ENCODE measurements around the gene KIAA0513. TPM values are rescaled to one million over a fixed set of nuclear protein-coding genes. Genes with fewer than 3 reads are reported as not detected.
A peak's percentile ranks its signal among the peaks of the same experiment; 100 is the strongest.

The KIAA0513 gene
- total RNA-seq, 4 donors from 2014 or later, result 17.7 to 52.0 (median 23.9) TPM

DNA sequence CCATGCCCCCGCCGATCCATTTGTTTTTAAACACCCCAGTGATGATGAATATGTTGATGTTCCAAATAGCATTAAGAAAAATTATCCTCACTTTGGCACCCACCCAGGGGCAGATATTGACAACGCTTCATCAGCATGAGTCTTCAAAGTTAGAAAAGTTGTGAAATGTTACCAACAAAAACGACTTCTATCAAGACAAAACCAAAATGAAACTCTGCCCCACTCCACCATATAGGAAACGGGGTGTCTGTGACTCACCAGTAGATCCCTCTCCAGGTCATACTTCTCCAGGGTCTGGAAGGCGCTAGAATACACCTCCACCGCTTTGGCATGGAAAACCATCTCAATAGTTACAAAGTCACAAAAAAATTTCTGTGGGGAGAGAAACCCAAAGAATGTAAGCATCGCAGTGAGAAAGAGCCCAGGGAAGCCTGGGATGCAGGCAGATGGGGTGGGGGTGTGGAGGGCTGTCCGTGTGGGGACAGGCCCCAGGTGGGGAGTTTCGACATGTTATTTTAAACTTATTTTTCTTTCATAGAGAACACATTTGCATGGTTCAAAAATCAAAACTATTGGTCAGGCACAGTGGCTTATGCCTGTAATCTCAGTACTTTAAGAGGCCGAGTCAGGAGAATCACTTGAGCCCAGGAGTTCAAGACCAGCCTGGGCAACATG is 74.5 kb downstream of the KIAA0513 start:
- TF ChIP-seq, protein P1, sequence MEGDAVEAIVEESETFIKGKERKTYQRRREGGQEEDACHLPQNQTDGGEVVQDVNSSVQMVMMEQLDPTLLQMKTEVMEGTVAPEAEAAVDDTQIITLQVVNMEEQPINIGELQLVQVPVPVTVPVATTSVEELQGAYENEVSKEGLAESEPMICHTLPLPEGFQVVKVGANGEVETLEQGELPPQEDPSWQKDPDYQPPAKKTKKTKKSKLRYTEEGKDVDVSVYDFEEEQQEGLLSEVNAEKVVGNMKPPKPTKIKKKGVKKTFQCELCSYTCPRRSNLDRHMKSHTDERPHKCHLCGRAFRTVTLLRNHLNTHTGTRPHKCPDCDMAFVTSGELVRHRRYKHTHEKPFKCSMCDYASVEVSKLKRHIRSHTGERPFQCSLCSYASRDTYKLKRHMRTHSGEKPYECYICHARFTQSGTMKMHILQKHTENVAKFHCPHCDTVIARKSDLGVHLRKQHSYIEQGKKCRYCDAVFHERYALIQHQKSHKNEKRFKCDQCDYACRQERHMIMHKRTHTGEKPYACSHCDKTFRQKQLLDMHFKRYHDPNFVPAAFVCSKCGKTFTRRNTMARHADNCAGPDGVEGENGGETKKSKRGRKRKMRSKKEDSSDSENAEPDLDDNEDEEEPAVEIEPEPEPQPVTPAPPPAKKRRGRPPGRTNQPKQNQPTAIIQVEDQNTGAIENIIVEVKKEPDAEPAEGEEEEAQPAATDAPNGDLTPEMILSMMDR (IDR thresholded peaks at IDR 0.05), result no peak
- no peak for TF ChIP-seq POLR2A (IDR thresholded peaks at IDR 0.05)
- H3K4me3 ChIP-seq, result no peak overlapping the region
- no peaks in the 10 kb centered on the region for H3K36me3 ChIP-seq

DNA sequence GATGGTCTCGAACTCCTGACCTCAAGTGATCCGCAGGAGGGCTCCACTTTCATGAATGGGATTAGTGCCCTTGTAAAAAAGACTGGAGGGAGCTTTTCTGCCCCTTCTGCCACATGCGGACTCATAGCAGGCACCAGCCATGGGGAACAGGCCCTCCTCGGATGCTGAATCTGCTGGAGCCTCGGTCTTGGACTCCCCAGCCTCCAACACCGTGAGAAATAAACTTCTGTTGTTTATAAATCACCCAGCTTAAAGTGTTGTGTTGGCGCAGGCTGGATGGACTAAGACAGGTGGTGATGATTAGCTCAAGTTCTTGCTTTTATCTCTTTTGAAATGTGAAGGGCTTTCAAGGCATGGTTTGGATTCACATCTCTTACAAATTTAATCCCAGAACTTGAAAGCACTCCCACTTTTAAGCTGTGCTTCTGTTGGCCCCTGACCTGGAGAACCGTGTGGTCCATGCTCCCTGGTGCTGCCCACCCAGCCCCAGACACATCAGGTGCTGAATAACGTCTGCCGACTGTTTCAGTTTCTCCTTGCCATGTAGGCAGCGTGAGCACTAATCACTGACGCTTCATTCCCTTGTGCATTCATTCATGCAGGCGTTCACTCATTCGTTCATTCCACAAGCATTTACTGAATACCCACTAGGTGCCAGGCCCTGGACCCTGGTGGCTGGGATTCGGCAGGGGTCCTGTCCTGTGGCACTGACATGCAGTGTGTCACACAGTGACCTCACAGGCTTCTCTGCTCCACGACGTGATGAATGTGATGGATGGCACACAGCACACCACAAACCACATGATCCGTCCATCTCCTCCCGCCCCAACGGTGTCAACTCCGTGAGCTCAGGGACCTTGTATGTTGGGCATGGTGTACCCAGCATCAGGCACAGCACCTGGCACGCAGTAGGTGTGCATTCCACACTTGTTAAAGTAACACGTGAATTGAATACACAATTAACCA is 75.8 kb downstream of the KIAA0513 start:
- H3K9me3 ChIP-seq, result no peaks in the 10 kb centered on the region
- H3K27me3 ChIP-seq, result no peaks in the 10 kb centered on the region
- DNase-seq, result peak in 1 of 3 donors; percentile 35
- TF ChIP-seq POLR2A (IDR thresholded peaks at IDR 0.05), result no peak
- TF ChIP-seq, protein P1 (IDR thresholded peaks at IDR 0.05), result no peak
- no peak overlapping the region for H3K4me3 ChIP-seq
- H3K4me1 ChIP-seq, result peaks cover 0 to 11% (median 4%) of the 10 kb centered on the region in 4 donors
- H3K36me3 ChIP-seq, result no peaks in the 10 kb centered on the region
- H3K27ac ChIP-seq, result no peak overlapping the region

More for the DNA sequence above, 74.5 kb downstream of the KIAA0513 start:
- H3K27ac ChIP-seq, result no peak overlapping the region
- H3K9me3 ChIP-seq, result no peaks in the 10 kb centered on the region
- peaks cover 0 to 11% (median 4%) of the 10 kb centered on the region in 4 donors for H3K4me1 ChIP-seq
- H3K27me3 ChIP-seq, result no peaks in the 10 kb centered on the region
- no peak for DNase-seq

DNA sequence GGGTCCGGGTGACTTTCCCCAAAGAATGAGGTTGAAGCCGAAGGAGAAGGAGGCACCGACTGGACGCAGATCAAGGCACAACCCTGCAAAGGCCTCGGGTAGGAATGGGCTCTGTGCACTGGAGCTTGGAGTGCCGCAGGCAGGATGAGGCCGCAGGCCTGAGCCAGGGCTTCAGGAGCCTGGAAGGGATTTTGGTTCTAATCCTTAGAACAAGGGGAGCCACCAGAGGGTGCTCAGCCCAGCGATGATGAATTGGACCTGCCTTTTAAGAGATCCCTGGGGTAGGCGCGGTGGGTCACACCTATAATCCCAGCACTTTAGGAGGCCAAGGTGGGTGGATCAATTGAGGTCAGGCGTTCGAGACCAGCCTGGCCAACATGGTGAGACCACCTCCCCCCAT is 76.6 kb downstream of the KIAA0513 start:
- no peaks in the 10 kb centered on the region for H3K36me3 ChIP-seq
- peaks cover 0 to 11% (median 4%) of the 10 kb centered on the region in 4 donors for H3K4me1 ChIP-seq
- H3K4me3 ChIP-seq, result no peak overlapping the region
- TF ChIP-seq, protein P1 (IDR thresholded peaks at IDR 0.05), result no peak
- TF ChIP-seq POLR2A (IDR thresholded peaks at IDR 0.05), result no peak
- no peaks in the 10 kb centered on the region for H3K9me3 ChIP-seq
- H3K27ac ChIP-seq, result peak overlapping the region in 1 of 4 donors; percentile 46
- DNase-seq, result no peak
- no peaks in the 10 kb centered on the region for H3K27me3 ChIP-seq

DNA sequence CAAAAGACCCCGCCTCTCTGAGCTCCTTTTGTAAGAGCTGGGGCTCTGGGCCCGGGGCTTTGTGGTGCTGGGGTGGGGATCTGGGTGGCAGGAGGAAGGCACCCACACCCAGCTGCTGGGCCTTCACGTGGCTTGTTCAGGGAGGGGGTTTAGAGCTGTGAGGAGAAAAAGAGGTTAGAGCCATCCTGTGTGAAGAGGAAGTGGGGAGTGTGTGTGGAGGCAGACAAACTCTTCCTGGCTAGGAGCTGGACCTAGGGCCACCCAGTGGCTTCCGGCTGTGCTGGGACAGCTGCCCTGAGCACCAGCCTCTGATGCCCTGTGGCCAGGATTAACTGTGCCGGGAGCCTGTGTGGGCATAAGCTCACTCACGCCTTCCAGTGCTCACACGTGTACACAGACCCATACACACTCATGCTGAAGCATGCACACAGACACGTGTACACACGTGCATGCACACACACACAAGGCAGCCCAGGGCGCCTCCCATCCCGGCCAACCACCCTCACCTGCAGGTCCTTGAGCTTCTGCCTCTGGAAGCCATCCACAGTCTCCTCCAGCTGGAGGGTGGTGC is 77.3 kb downstream of the KIAA0513 start:
- no peak for TF ChIP-seq POLR2A (IDR thresholded peaks at IDR 0.05)
- TF ChIP-seq, protein P1 (IDR thresholded peaks at IDR 0.05), result no peak
- Histone ChIP-seq H3K36me3 (no peaks in the 10 kb centered on the region), H3K4me3 (no peak overlapping the region), H3K27ac (peak overlapping the region in 1 of 4 donors; percentile 46), H3K27me3 (no peaks in the 10 kb centered on the region), H3K9me3 (no peaks in the 10 kb centered on the region), H3K4me1 (peaks cover 0 to 11% (median 4%) of the 10 kb centered on the region in 4 donors)
- peak in 2 of 3 donors; percentile 62 to 66 for DNase-seq

DNA sequence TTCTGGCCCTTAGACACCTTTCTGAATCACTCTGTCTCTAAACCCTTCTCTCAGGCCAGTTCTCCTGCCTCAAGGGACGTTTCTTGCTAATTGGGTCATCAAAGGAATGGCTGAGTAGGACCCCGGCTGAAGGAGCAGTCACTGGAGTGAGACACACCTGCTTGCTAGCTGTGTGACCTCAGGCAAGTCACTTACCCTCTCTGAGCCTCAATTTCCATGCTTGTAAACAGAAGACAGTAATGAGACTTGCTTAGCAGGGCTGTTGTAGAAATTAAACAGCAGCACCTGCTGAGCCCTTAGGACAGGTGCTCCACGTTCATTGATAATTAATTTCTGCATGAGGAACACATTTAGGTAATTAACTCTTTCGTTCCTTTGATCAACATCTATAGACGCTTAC is 77.9 kb downstream of the KIAA0513 start:
- Histone ChIP-seq H3K27ac (no peak overlapping the region), H3K4me3 (no peak overlapping the region), H3K27me3 (no peaks in the 10 kb centered on the region), H3K36me3 (no peaks in the 10 kb centered on the region), H3K9me3 (no peaks in the 10 kb centered on the region), H3K4me1 (peaks cover 0 to 11% (median 4%) of the 10 kb centered on the region in 4 donors)
- no peak for DNase-seq
- no peak for TF ChIP-seq POLR2A (IDR thresholded peaks at IDR 0.05)
- TF ChIP-seq, protein P1 (IDR thresholded peaks at IDR 0.05), result no peak

All from Peyer's patch (tissue), 4 donors.